B cell (primary cell): Measurements from ENCODE around the gene ZNF598. TPM values are rescaled to one million over a fixed set of nuclear protein-coding genes. Genes with fewer than 3 reads are reported as not detected.

Experiments used
- ATAC-seq: fragments of 200-7000 bp; cut with Tn5 transposase; one replicate; pipeline ENCODE4 v1.10.0; 2021; ENCODE audit warnings: low read depth, mild to moderate bottlenecking, moderate number of reproducible peaks, moderate library complexity
- CTCF ChIA-PET: fragments of 350-600 bp; sonication (Branson Sonifier 250); formaldehyde crosslinking; loops from one replicate; lab custom pipeline; 2021; ENCODE audit warnings: antibody characterized with exemption, inconsistent platforms; lab: Charles Lee
- POLR2A ChIA-PET: fragments of 350-600 bp; sonication (Branson Sonifier 250); formaldehyde crosslinking; loops from one replicate; lab custom pipeline; 2021; ENCODE audit warnings: antibody characterized with exemption; lab: Charles Lee
- DNase-seq: peaks from one replicate; pipeline ENCODE4 v3.0.0; 2013
- H2AFZ ChIP-seq: 2 replicates; pipeline ENCODE4 v1.6.1; 2012; ENCODE audit warnings: mild to moderate bottlenecking, low read depth, low read length; ENCODE audit not compliant: insufficient read depth, poor library complexity, severe bottlenecking
- H3K27ac ChIP-seq, 2 donors: 1 replicate in 1 of 2; 2 replicates in 1 of 2; pipeline ENCODE4 v1.5.1; 2012 to 2013; ENCODE audit warnings: low read length in 2 of 2, mild to moderate bottlenecking in 2 of 2, moderate library complexity in 1 of 2
- H3K27me3 ChIP-seq, 4 experiments: fragments of 200-600 bp in 1 of 4; sonication (generic) in 1 of 4; replicated peaks in 1 of 4; 1 replicate in 2 of 4; 2 replicates in 2 of 4; pipeline versions ENCODE4 v1.6.1 to v1.7.0; 2013 to 2016; ENCODE audit warnings: low read length in 3 of 4, mild to moderate bottlenecking in 2 of 4, mixed read lengths in 1 of 4, moderate library complexity in 1 of 4; ENCODE audit not compliant: insufficient read depth in 4 of 4, control insufficient read depth in 3 of 4; ENCODE audit errors: control extremely low read depth in 1 of 4
- H3K36me3 ChIP-seq, 2 experiments: replicated peaks in 1 of 2; 1 replicate in 1 of 2; 2 replicates in 1 of 2; pipeline versions ENCODE4 v1.6.1 to v1.7.1; 2013; ENCODE audit warnings: low read length in 1 of 2; ENCODE audit not compliant: insufficient read depth in 2 of 2, control insufficient read depth in 1 of 2; ENCODE audit errors: control extremely low read depth in 1 of 2, extremely low read depth in 1 of 2
- H3K4me1 ChIP-seq, 2 donors: fragments of 200-600 bp in 1 of 2; sonication (generic) in 1 of 2; 1 replicate in 1 of 2; 2 replicates in 1 of 2; pipeline versions ENCODE4 v1.5.1 to v1.6.1; 2013 to 2017; ENCODE audit warnings: low read length in 2 of 2; ENCODE audit not compliant: control insufficient read depth in 2 of 2, insufficient read depth in 2 of 2
- H3K4me2 ChIP-seq: replicated peaks from 2 replicates; pipeline ENCODE3; 2012; ENCODE audit warnings: mild to moderate bottlenecking, low read depth, low read length; ENCODE audit not compliant: poor library complexity, severe bottlenecking
- H3K4me3 ChIP-seq, 5 experiments: fragments of 200-600 bp in 1 of 5; sonication (generic) in 1 of 5; 1 replicate in 3 of 5; 2 replicates in 2 of 5; pipeline versions ENCODE4 v1.5.1 to v1.7.0; 2011 to 2016; ENCODE audit warnings: low read length in 4 of 5, mild to moderate bottlenecking in 4 of 5, low read depth in 2 of 5, control low read depth in 1 of 5, moderate library complexity in 1 of 5; ENCODE audit not compliant: insufficient read depth in 1 of 5; ENCODE audit errors: control extremely low read depth in 1 of 5, extremely low read depth in 1 of 5
- H3K79me2 ChIP-seq: fragments of 200-600 bp; sonication (generic); one replicate; pipeline ENCODE4 v1.6.0; 2016; ENCODE audit warnings: low read length; ENCODE audit not compliant: control insufficient read depth, insufficient read depth
- H3K9ac ChIP-seq: fragments of 200-600 bp; sonication (generic); 2 replicates; pipeline ENCODE4 v1.6.1; 2017; ENCODE audit warnings: mild to moderate bottlenecking, low read length, moderate library complexity
- H3K9me3 ChIP-seq, 3 donors: one replicate each; pipeline versions ENCODE4 v1.6.1 to v1.7.1; 2013; ENCODE audit warnings: low read length in 2 of 3; ENCODE audit not compliant: control insufficient read depth in 2 of 3, insufficient read depth in 1 of 3; ENCODE audit errors: control extremely low read depth in 1 of 3
- H4K20me1 ChIP-seq: 2 replicates; pipeline ENCODE4 v1.6.0; 2012; ENCODE audit warnings: mild to moderate bottlenecking, low read length; ENCODE audit not compliant: insufficient read depth, control insufficient read depth, poor library complexity, severe bottlenecking
- H3K27ac Mint-ChIP-seq: one replicate; pipeline ENCODE4 v1.8.0; 2021; ENCODE audit warnings: mixed read lengths
- H3K27me3 Mint-ChIP-seq: one replicate; pipeline ENCODE4 v1.8.0; 2021; ENCODE audit warnings: mixed read lengths
- H3K4me1 Mint-ChIP-seq: one replicate; pipeline ENCODE4 v1.8.0; 2021; ENCODE audit warnings: mixed read lengths
- H3K4me3 Mint-ChIP-seq: one replicate; pipeline ENCODE4 v1.8.0; 2021; ENCODE audit warnings: mixed read lengths
- H3K9me3 Mint-ChIP-seq: one replicate; pipeline ENCODE4 v1.8.0; 2022; ENCODE audit warnings: mixed read lengths; ENCODE audit not compliant: insufficient read depth
- CTCF ChIP-seq: fragments of 200-600 bp; IDR thresholded peaks from one replicate; pipeline ENCODE4 v1.8.0; 2022; ENCODE audit warnings: antibody characterized with exemption, mild to moderate bottlenecking
- EZH2 ChIP-seq: IDR thresholded peaks from 2 replicates; pipeline ENCODE4 v1.6.1; 2012; ENCODE audit warnings: borderline replicate concordance, low read depth, mild to moderate bottlenecking, moderate library complexity, low read length; ENCODE audit not compliant: insufficient read depth, poor library complexity, severe bottlenecking
- WGBS: methylation state at CpG from one replicate; pipeline ENCODE4 v1.1.5; 2013; ENCODE audit warnings: missing lambda C conversion rate; ENCODE audit not compliant: insufficient coverage; 5-methylcytosine and 5-hydroxymethylcytosine counted together
- intact Hi-C: fragments of 100-400 bp; cut with micrococcal nuclease; formaldehyde crosslinking; loops from one replicate; pipeline ENCODE4 v1.10.0; 2022
- polyA plus RNA-seq: library from polyadenylated mRNA; depleted of rRNA; stranded (reverse); fragments of >200 nt; gene quantifications from 2 replicates; pipeline ENCODE4 v1.2.3, GENCODE V29; 2012
- total RNA-seq, 2 donors: library from RNA; stranded (reverse); fragments of 120-200 nt in 1 of 2; gene quantifications; 1 replicate in 1 of 2; 2 replicates in 1 of 2; pipeline versions ENCODE4 v1.2.3 to v1.2.4, GENCODE V29; 2013 to 2022

ZNF598 gene
- total and polyA plus RNA-seq, 2 donors (not counting 1 experiment from before 2014, with no cell fraction given), result 49.5 to 61.5 TPM

- Histone ChIP-seq H3K36me3 (peaks cover 0 to 21% of the 10 kb centered on the region in 2 experiments), H3K4me3 (no peak overlapping the region), H3K27me3 (no peaks in the 10 kb centered on the region), H3K4me2 (peak overlapping the region; percentile 77), H4K20me1 (peaks cover 70% of the 10 kb centered on the region), H3K27ac (no peak overlapping the region), H3K9ac (peak overlapping the region; percentile 15), H3K4me1 (peaks cover 42 to 56% of the 10 kb centered on the region in 2 donors), H3K79me2 (peaks cover 74% of the 10 kb centered on the region), H3K9me3 (no peaks in the 10 kb centered on the region), H2AFZ (no peak overlapping the region)
- no peaks in the 10 kb centered on the region for H3K27me3 Mint-ChIP-seq
- ATAC-seq (no peak), DNase-seq (no peak)
- intact Hi-C loops, result no loop called here
- CTCF ChIA-PET, result interaction anchor here (1.8 kb wide), 1 partner anchor 133 kb away, joined by 10 read pairs; no protein-coding TSS in a partner anchor
- TF ChIP-seq CTCF, result no peak
- TF ChIP-seq EZH2, result no peak
- H3K4me3 Mint-ChIP-seq, result peak overlapping the region; percentile 82
- no peak overlapping the region for H3K27ac Mint-ChIP-seq
- POLR2A ChIA-PET, result interaction anchor here (0.7 kb wide), 1 partner anchor 145 kb away, joined by 4 read pairs; no protein-coding TSS in a partner anchor
- 66% methylated on average over 12 of the region's 16 CpGs for WGBS
- no peaks in the 10 kb centered on the region for H3K9me3 Mint-ChIP-seq
- peaks cover 47% of the 10 kb centered on the region for H3K4me1 Mint-ChIP-seq
These were observed 2.4 kb downstream of the ZNF598 start for GRCh38 chr16:2007081-2007836.

- peaks cover 0 to 29% of the 10 kb centered on the region in 2 experiments for H3K36me3 ChIP-seq
- Mint-ChIP-seq H3K4me1 (peaks cover 47% of the 10 kb centered on the region), H3K4me3 (peak overlapping the region; percentile 44), H3K9me3 (no peaks in the 10 kb centered on the region), H3K27me3 (no peaks in the 10 kb centered on the region), H3K27ac (peak overlapping the region; percentile 10)
- TF ChIP-seq CTCF (no peak), EZH2 (no peak)
- no peak overlapping the region for H2AFZ ChIP-seq
- POLR2A ChIA-PET, result no interaction called here
- H4K20me1 ChIP-seq, result peaks cover 76% of the 10 kb centered on the region
- H3K9ac ChIP-seq, result no peak overlapping the region
- no peak for ATAC-seq
- intact Hi-C loops, result no loop called here
- WGBS, result 96% methylated on average over 8 of the region's 8 CpGs
- H3K4me1 ChIP-seq, result peaks cover 42 to 56% of the 10 kb centered on the region in 2 donors
- H3K9me3 ChIP-seq, result no peaks in the 10 kb centered on the region
- peaks cover 76% of the 10 kb centered on the region for H3K79me2 ChIP-seq
- no peak overlapping the region for H3K4me3 ChIP-seq
- CTCF ChIA-PET, result interaction anchor here (4.9 kb wide), 1 partner anchor 135 kb away, joined by 46 read pairs; no protein-coding TSS in a partner anchor
- H3K27ac ChIP-seq, result no peak overlapping the region
- H3K4me2 ChIP-seq, result no peak overlapping the region
- H3K27me3 ChIP-seq, result no peaks in the 10 kb centered on the region
- DNase-seq, result no peak
These were observed 3.3 kb downstream of the ZNF598 start for GRCh38 chr16:2006317-2006716.
